AG04449 (cell line): ENCODE measurements around the gene CLUH.
"Not testable (repeated sequence)": the region's sequence is repeated elsewhere in the genome, so short reads cannot be mapped to it uniquely, and the experiment has no call there.

Experiments
- CTCF ChIA-PET: fragments of 350-600 bp; formaldehyde crosslinking; extraction: SDS; loops from one replicate; lab custom pipeline; 2021; ENCODE audit warnings: antibody characterized with exemption; lab: Yijun Ruan, JAX
- POLR2A ChIA-PET: fragments of 400-600, 350-600 bp; formaldehyde crosslinking; extraction: SDS; loops from one replicate; lab custom pipeline; 2020; ENCODE audit warnings: antibody characterized with exemption, inconsistent platforms; lab: Yijun Ruan, JAX
- DNase-seq: peaks from one replicate; pipeline ENCODE4 v3.0.0-alpha.2; 2010; ENCODE audit warnings: low read depth, low spot score
- H3K4me3 ChIP-seq: 2 replicates; pipeline ENCODE4 v1.5.1; 2011; ENCODE audit warnings: low read depth, mild to moderate bottlenecking, control low read depth, low read length
- CTCF ChIP-seq: IDR thresholded peaks from one replicate; pipeline ENCODE4 v1.5.1; 2011; ENCODE audit warnings: mild to moderate bottlenecking, moderate library complexity, low read length, control low read depth, inconsistent platforms; ENCODE audit not compliant: insufficient read depth; ENCODE audit errors: missing control alignments

Gene CLUH

GRCh38 chr17:2672026-2672425, 39.5 kb downstream of the CLUH start:
- no peak for TF ChIP-seq CTCF
- DNase-seq = no peak
- ChIA-PET CTCF (interaction anchor here (0.6 kb wide), 1 partner anchor 166 kb away, joined by 4 read pairs; no protein-coding TSS in a partner anchor), POLR2A (no interaction called here)
- H3K4me3 ChIP-seq = no peak overlapping the region

GRCh38 chr17:2660410-2660809, 51.2 kb downstream of the CLUH start:
- DNase-seq, POLR2A ChIA-PET, H3K4me3 ChIP-seq: not testable (repeated sequence)
- CTCF ChIA-PET = interaction anchor here (4.0 kb wide), 1 partner anchor 14 kb away, joined by 19 read pairs; no protein-coding TSS in a partner anchor

DNA sequence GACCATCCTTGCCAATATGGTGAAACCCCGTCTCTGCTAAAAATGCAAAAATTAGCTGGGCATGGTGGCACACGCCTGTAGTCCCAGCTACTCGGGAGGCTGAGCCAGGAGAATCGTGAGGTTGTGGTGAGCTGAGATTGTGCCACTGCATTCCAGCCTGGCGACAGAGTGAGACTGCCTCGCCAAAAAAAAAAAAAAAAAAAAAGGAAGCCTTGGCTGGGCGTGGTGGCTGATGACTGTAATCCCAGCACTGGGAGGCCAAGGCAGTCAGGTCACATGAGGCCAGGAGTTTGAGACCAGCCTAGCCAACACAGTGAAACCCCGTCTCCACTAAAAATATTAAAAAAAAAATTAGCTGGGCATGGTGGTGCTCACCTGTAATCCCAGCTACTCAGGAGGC, 52.2 kb downstream of the CLUH start:
- H3K4me3 ChIP-seq, POLR2A ChIA-PET: not testable (repeated sequence)

GRCh38 chr17:2656283-2656682, 55.3 kb downstream of the CLUH start:
- ChIA-PET POLR2A (interaction anchor here (0.5 kb wide), 1 partner anchor 23 kb away, joined by 4 read pairs; no protein-coding TSS in a partner anchor), CTCF (interaction anchor here (0.6 to 1.4 kb wide), 3 partner anchors 9 to 14 kb away, joined by 3 read pairs; no protein-coding TSS in a partner anchor)
- DNase-seq = no peak

More for the DNA sequence above, 52.2 kb downstream of the CLUH start:
- CTCF ChIA-PET = interaction anchor here (4.0 kb wide), 1 partner anchor 15 kb away, joined by 19 read pairs; no protein-coding TSS in a partner anchor
- DNase-seq = not testable (repeated sequence)

DNA sequence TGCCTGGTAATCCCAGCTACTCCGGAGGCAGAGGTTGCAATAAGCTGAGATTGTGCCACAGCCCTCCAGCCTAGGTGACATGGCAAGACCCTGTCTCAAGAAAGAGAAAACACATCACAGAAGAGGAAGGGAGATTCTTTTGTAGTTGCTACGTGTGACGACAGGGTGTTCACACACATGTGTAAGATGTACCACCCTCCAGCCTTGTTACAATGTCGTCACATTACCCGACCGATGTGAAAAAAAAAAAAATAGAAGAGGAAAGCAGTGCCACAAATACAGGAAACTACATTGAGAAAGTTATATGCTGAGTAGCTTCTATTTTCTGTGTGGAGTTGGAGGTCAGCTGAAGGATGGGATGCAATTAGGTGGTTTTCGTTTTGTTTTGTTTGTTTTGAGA, 56.0 kb downstream of the CLUH start:
- no peak overlapping the region for H3K4me3 ChIP-seq
- ChIA-PET CTCF (interaction anchor here (1.4 kb wide), 2 partner anchors 9 to 11 kb away, joined by 3 read pairs; no protein-coding TSS in a partner anchor), POLR2A (no interaction called here)
- no peak for TF ChIP-seq CTCF
- DNase-seq = no peak

More at GRCh38 chr17:2656283-2656682, 55.3 kb downstream of the CLUH start:
- TF ChIP-seq CTCF = no peak
- no peak overlapping the region for H3K4me3 ChIP-seq

- H3K4me3 ChIP-seq, DNase-seq, POLR2A ChIA-PET: not testable (repeated sequence)
- CTCF ChIA-PET = interaction anchor here (1.0 to 1.4 kb wide), 2 partner anchors 22 to 23 kb away, joined by 3 to 4 read pairs; no protein-coding TSS in a partner anchor
Measured at GRCh38 chr17:2652911-2653310, 58.7 kb downstream of the CLUH start.

GRCh38 chr17:2649191-2649590, 62.4 kb downstream of the CLUH start:
- ChIA-PET CTCF (no interaction called here), POLR2A (no interaction called here)
- no peak overlapping the region for H3K4me3 ChIP-seq
- no peak for TF ChIP-seq CTCF
- DNase-seq = no peak

GRCh38 chr17:2647957-2648356, 63.6 kb downstream of the CLUH start:
- no peak overlapping the region for H3K4me3 ChIP-seq
- TF ChIP-seq CTCF = no peak
- DNase-seq = no peak
- ChIA-PET CTCF (no interaction called here), POLR2A (no interaction called here)
